ENCODE data around the gene PTRHD1. TPM values are rescaled to one million over a fixed set of nuclear protein-coding genes. Genes with fewer than 3 reads are reported as not detected.

PTRHD1 gene
- total RNA-seq, 4 donors from 2014 or later = 22.9 to 53.3 (median 31.6) TPM

GRCh38 chr2:24745825-24746224 lies 47.4 kb downstream of the PTRHD1 start:
- Histone ChIP-seq H3K36me3 (peaks cover 32% of the 10 kb centered on the region), H3K27ac (no peak overlapping the region), H3K9me3 (no peaks in the 10 kb centered on the region), H3K4me1 (peaks cover 10% of the 10 kb centered on the region), H3K27me3 (no peaks in the 10 kb centered on the region), H3K4me3 (no peak overlapping the region)
- no peak for TF ChIP-seq POLR2AphosphoS5 (IDR thresholded peaks at IDR 0.05)
- TF ChIP-seq EP300 (IDR thresholded peaks at IDR 0.05) = no peak
- TF ChIP-seq POLR2A (IDR thresholded peaks at IDR 0.05) = no peak
- TF ChIP-seq CTCF (IDR thresholded peaks at IDR 0.05) = no peak
- 83% methylated on average over 2 of the region's 2 CpGs for WGBS
- DNase-seq (ENCODE audit: low spot score in 2 of 2) = no peak

- H3K36me3 ChIP-seq = peaks cover 37% of the 10 kb centered on the region
- 59% methylated on average over 1 of the region's 1 CpG for whole genome bisulfite sequencing
- H3K4me3 ChIP-seq = no peak overlapping the region
- H3K27ac ChIP-seq = no peak overlapping the region
- no peaks in the 10 kb centered on the region for H3K27me3 ChIP-seq
- no peak for DNase-seq (ENCODE audit: low spot score in 2 of 2)
- H3K4me1 ChIP-seq = peaks cover 10% of the 10 kb centered on the region
- H3K9me3 ChIP-seq = no peaks in the 10 kb centered on the region
- TF ChIP-seq POLR2A (IDR thresholded peaks at IDR 0.05) (no peak), POLR2AphosphoS5 (IDR thresholded peaks at IDR 0.05) (no peak), CTCF (IDR thresholded peaks at IDR 0.05) (no peak), EP300 (IDR thresholded peaks at IDR 0.05) (no peak)
Observed at GRCh38 chr2:24744356-24744755, 48.8 kb downstream of the PTRHD1 start.

- WGBS = 61% methylated on average over 3 of the region's 3 CpGs
- H3K27ac ChIP-seq = no peak overlapping the region
- no peak overlapping the region for H3K4me3 ChIP-seq
- peaks cover 37% of the 10 kb centered on the region for H3K36me3 ChIP-seq
- no peaks in the 10 kb centered on the region for H3K9me3 ChIP-seq
- peaks cover 10% of the 10 kb centered on the region for H3K4me1 ChIP-seq
- H3K27me3 ChIP-seq = no peaks in the 10 kb centered on the region
- no peak for DNase-seq (ENCODE audit: low spot score in 2 of 2)
- TF ChIP-seq POLR2A (IDR thresholded peaks at IDR 0.05) (no peak), POLR2AphosphoS5 (IDR thresholded peaks at IDR 0.05) (no peak), EP300 (IDR thresholded peaks at IDR 0.05) (no peak), CTCF (IDR thresholded peaks at IDR 0.05) (no peak)
Observed at GRCh38 chr2:24743924-24744323, 49.3 kb downstream of the PTRHD1 start.

- Histone ChIP-seq H3K4me1 (peaks cover 10% of the 10 kb centered on the region), H3K27me3 (no peaks in the 10 kb centered on the region), H3K9me3 (no peaks in the 10 kb centered on the region), H3K4me3 (no peak overlapping the region), H3K36me3 (peaks cover 37% of the 10 kb centered on the region), H3K27ac (no peak overlapping the region)
- WGBS = 48% methylated on average over 1 of the region's 1 CpG
- TF ChIP-seq POLR2AphosphoS5 (IDR thresholded peaks at IDR 0.05) (no peak), EP300 (IDR thresholded peaks at IDR 0.05) (no peak), CTCF (IDR thresholded peaks at IDR 0.05) (no peak), POLR2A (IDR thresholded peaks at IDR 0.05) (no peak)
- no peak for DNase-seq (ENCODE audit: low spot score in 2 of 2)
Observed at GRCh38 chr2:24742730-24743129, 50.5 kb downstream of the PTRHD1 start.

GRCh38 chr2:24740142-24740541 lies 53.0 kb downstream of the PTRHD1 start:
- Histone ChIP-seq H3K4me3 (no peak overlapping the region), H3K4me1 (peaks cover 10% of the 10 kb centered on the region), H3K9me3 (no peaks in the 10 kb centered on the region), H3K27ac (no peak overlapping the region), H3K27me3 (no peaks in the 10 kb centered on the region), H3K36me3 (peaks cover 25% of the 10 kb centered on the region)
- WGBS = 68% methylated on average over 1 of the region's 1 CpG
- no peak for DNase-seq (ENCODE audit: low spot score in 2 of 2)
- no peak for TF ChIP-seq POLR2A (IDR thresholded peaks at IDR 0.05)
- TF ChIP-seq EP300 (IDR thresholded peaks at IDR 0.05) = no peak
- no peak for TF ChIP-seq CTCF (IDR thresholded peaks at IDR 0.05)
- TF ChIP-seq POLR2AphosphoS5 (IDR thresholded peaks at IDR 0.05) = no peak

Other genes starting within 250 kb of the PTRHD1 start
- 10 to 100 TPM in 1 of 4 donors, 1 to 10 TPM in 3; 3.5 to 12.2 (median 7.7) TPM for gene CENPO, start within 50 bp of the PTRHD1 start, total RNA-seq
- gene ADCY3, start 126.8 kb upstream of the PTRHD1 start, total RNA-seq = 100 to 1,000 TPM in 1 of 4 donors, 10 to 100 TPM in 3; 45.2 to 108 (median 66.9) TPM
- gene DNAJC27, start 178.6 kb upstream of the PTRHD1 start, total RNA-seq = 1 to 10 TPM; 3.1 to 6.4 (median 4.3) TPM
- gene EFR3B, start 248.7 kb upstream of the PTRHD1 start, total RNA-seq = 1 to 10 TPM in 3 of 4 donors, under 1 TPM in 1; 0.79 to 1.5 (median 1.2) TPM